Suprapubic skin (tissue), 4 donors: ENCODE results near the gene LPCAT1. TPM values are rescaled to one million over a fixed set of nuclear protein-coding genes. Genes with fewer than 3 reads are reported as not detected.

Experiments
- DNase-seq, 2 donors: peaks; one replicate each; pipeline ENCODE4 v3.0.0-alpha.2; 2019; ENCODE audit warnings: low spot score in 2 of 2
- H3K27ac ChIP-seq: fragments of 200-600 bp; sonication (generic); one replicate; pipeline ENCODE4 v1.5.1; 2019
- H3K27me3 ChIP-seq: fragments of 200-600 bp; sonication (generic); one replicate; pipeline ENCODE4 v1.5.1; 2019
- H3K36me3 ChIP-seq: fragments of 200-600 bp; sonication (generic); one replicate; pipeline ENCODE4 v1.5.1; 2019
- H3K4me1 ChIP-seq: fragments of 200-600 bp; sonication (generic); one replicate; pipeline ENCODE4 v1.5.1; 2019
- H3K4me3 ChIP-seq: fragments of 200-600 bp; sonication (generic); one replicate; pipeline ENCODE4 v1.5.1; 2019; ENCODE audit warnings: mild to moderate bottlenecking
- H3K9me3 ChIP-seq: fragments of 200-600 bp; sonication (generic); one replicate; pipeline ENCODE4 v1.5.1; 2019
- EP300 ChIP-seq: sonication (generic); formaldehyde crosslinking; IDR thresholded peaks from one replicate; pipeline ENCODE4 v1.6.1; 2017; ENCODE audit warnings: antibody characterized with exemption
- POLR2A ChIP-seq, 2 donors: fragments of 450-650 bp; IDR thresholded peaks; one replicate each; pipeline ENCODE4 v1.6.1; 2017; ENCODE audit warnings: antibody characterized with exemption in 2 of 2, mild to moderate bottlenecking in 2 of 2, moderate library complexity in 2 of 2
- POLR2AphosphoS5 ChIP-seq, 3 donors: sonication (generic); formaldehyde crosslinking; IDR thresholded peaks; one replicate each; pipeline ENCODE4 v1.6.1; 2017; ENCODE audit warnings: antibody characterized with exemption in 3 of 3
- WGBS: methylation state at CpG from one replicate; pipeline ENCODE4 v1.1.5; 2018; 5-methylcytosine and 5-hydroxymethylcytosine counted together
- total RNA-seq, 4 donors: library from RNA; depleted of rRNA; stranded (reverse); fragments of >200 nt; gene quantifications; one replicate each; pipeline ENCODE4 v1.1.0, GENCODE V29; 2016
- TF ChIP-seq, protein P1 (sequence below), 2 donors: fragments of 200-600 bp in 1 of 2; fragments of 450-650 bp in 1 of 2; sonication (generic) in 1 of 2; IDR thresholded peaks; one replicate each; pipeline ENCODE4 v1.5.1; 2016 to 2019; ENCODE audit warnings: antibody characterized with exemption in 2 of 2, mild to moderate bottlenecking in 1 of 2, moderate library complexity in 1 of 2

The LPCAT1 gene
- total RNA-seq, 4 donors from 2014 or later = 11.3 to 21.0 (median 13.8) TPM

DNA sequence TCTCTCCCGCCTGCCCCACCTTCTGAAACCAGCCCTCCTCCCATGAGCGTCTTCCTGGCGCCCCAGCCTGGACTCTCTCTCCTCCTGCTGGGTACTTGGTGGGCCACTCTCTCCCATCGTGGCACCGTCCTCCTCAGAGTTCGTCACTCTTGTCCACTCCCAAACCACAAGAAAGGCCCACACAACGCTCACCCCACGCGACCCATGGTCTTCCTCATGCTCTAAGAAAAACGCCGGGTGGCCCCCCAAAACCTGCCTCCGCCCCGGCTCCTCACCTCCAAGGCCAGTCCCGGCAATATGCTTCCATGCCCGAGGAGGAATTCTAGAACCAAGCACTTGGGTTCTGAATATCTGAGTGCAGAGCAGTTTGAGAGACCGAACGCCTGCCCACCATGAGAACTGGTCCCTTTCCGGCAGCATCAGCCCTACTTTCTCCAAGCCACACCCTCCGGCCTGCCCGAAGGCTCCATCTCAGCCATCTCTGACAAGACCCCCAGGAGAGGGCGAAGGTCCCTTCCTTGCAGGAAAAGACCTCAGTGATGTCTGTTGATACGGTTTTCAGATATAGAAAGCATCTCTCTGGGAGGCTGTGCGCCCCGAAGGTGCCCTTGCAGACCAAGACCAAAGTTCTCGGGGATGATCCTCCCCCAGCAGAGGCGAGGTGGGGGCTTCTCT, 93.5 kb downstream of the LPCAT1 start:
- no peaks in the 10 kb centered on the region for H3K36me3 ChIP-seq
- no peak overlapping the region for H3K4me3 ChIP-seq
- peak; percentile 39 to 60 for DNase-seq
- H3K4me1 ChIP-seq = no peaks in the 10 kb centered on the region
- H3K9me3 ChIP-seq = peaks cover 4% of the 10 kb centered on the region
- TF ChIP-seq EP300 = no peak
- TF ChIP-seq, protein P1, sequence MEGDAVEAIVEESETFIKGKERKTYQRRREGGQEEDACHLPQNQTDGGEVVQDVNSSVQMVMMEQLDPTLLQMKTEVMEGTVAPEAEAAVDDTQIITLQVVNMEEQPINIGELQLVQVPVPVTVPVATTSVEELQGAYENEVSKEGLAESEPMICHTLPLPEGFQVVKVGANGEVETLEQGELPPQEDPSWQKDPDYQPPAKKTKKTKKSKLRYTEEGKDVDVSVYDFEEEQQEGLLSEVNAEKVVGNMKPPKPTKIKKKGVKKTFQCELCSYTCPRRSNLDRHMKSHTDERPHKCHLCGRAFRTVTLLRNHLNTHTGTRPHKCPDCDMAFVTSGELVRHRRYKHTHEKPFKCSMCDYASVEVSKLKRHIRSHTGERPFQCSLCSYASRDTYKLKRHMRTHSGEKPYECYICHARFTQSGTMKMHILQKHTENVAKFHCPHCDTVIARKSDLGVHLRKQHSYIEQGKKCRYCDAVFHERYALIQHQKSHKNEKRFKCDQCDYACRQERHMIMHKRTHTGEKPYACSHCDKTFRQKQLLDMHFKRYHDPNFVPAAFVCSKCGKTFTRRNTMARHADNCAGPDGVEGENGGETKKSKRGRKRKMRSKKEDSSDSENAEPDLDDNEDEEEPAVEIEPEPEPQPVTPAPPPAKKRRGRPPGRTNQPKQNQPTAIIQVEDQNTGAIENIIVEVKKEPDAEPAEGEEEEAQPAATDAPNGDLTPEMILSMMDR (IDR thresholded peaks at IDR 0.05) = no peak
- no peak for TF ChIP-seq POLR2A (IDR thresholded peaks at IDR 0.05)
- no peak for TF ChIP-seq POLR2AphosphoS5 (IDR thresholded peaks at IDR 0.05)
- H3K27ac ChIP-seq = no peak overlapping the region
- WGBS = 86% methylated on average over 26 of the region's 26 CpGs
- H3K27me3 ChIP-seq = peaks cover 4% of the 10 kb centered on the region

DNA sequence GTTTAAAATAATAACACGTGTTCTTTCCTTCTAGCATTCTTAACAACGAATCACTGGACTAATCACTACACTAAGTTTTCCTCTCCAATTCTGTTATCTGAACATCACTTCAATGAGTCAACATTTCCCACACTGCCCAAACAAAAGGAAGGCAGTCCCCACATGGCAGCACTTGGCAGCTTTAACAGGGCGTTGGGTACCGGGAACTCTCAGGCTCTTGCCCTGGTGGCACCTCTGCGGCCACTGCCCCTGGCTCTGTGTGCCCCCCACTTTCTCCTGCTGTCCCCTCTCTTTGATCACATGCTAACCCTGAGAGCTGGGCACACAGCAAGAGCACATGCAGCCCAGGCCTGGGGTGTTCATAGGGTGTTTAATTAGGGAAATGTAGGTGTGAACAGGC, 94.3 kb downstream of the LPCAT1 start:
- no peak for TF ChIP-seq POLR2A (IDR thresholded peaks at IDR 0.05)
- TF ChIP-seq, protein P1 (IDR thresholded peaks at IDR 0.05) = no peak
- no peak for TF ChIP-seq EP300
- TF ChIP-seq POLR2AphosphoS5 (IDR thresholded peaks at IDR 0.05) = no peak
- Histone ChIP-seq H3K4me3 (no peak overlapping the region), H3K27ac (no peak overlapping the region), H3K4me1 (no peaks in the 10 kb centered on the region), H3K36me3 (no peaks in the 10 kb centered on the region), H3K9me3 (peaks cover 4% of the 10 kb centered on the region), H3K27me3 (peaks cover 2% of the 10 kb centered on the region)
- WGBS = 89% methylated on average over 5 of the region's 5 CpGs
- DNase-seq = peak; percentile 19 to 40

DNA sequence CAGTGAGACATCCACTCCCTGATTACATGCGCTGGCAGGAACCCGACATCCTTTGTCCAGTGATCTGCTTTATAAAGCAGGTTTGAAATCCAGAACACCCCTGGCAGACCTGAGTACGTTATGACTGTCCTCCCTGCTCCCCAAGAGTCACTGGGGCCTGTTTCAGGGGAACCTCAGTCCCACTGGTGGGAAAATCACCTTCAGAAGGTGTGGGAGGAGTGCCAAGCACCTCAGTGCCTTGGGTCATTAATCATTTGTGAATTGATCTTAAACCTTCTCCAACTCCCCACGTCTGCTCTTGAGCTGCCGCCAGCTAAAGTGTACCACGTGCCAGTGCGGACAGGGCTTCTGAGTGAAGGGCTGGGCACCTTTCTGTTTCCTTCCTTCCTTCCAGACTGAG, 94.7 kb downstream of the LPCAT1 start:
- no peaks in the 10 kb centered on the region for H3K36me3 ChIP-seq
- 75% methylated on average over 7 of the region's 7 CpGs for WGBS
- no peaks in the 10 kb centered on the region for H3K27me3 ChIP-seq
- H3K9me3 ChIP-seq = peaks cover 4% of the 10 kb centered on the region
- peak; percentile 14 to 24 for DNase-seq
- H3K27ac ChIP-seq = no peak overlapping the region
- no peak overlapping the region for H3K4me3 ChIP-seq
- TF ChIP-seq POLR2A (IDR thresholded peaks at IDR 0.05) (no peak), EP300 (no peak), POLR2AphosphoS5 (IDR thresholded peaks at IDR 0.05) (no peak)
- TF ChIP-seq, protein P1 (IDR thresholded peaks at IDR 0.05) = no peak
- H3K4me1 ChIP-seq = no peaks in the 10 kb centered on the region

DNA sequence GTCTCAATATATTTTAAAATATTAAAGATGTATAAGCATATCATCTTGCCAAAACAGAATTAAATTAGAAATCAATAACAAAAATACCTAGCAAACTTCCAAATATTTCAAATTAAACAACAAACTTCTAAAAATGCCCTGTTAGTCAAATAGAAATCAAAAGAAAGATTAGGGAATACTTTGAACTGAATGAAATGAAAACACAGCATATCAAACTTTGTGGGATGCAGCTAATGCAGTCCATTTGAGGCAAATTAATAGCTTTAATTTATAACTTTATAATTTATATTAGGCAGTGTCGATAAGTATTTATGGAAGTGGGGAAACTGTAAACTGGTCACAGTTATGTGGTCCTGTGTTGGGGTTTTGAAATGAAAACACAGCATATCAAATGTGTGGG, 95.7 kb downstream of the LPCAT1 start:
- H3K36me3 ChIP-seq = no peaks in the 10 kb centered on the region
- no peaks in the 10 kb centered on the region for H3K27me3 ChIP-seq
- H3K4me1 ChIP-seq = no peaks in the 10 kb centered on the region
- 96% methylated on average over 1 of the region's 1 CpG for WGBS
- H3K4me3 ChIP-seq = no peak overlapping the region
- peaks cover 4% of the 10 kb centered on the region for H3K9me3 ChIP-seq
- no peak for DNase-seq
- H3K27ac ChIP-seq = no peak overlapping the region
- TF ChIP-seq POLR2AphosphoS5 (IDR thresholded peaks at IDR 0.05) = no peak
- no peak for TF ChIP-seq POLR2A (IDR thresholded peaks at IDR 0.05)
- no peak for TF ChIP-seq EP300
- TF ChIP-seq, protein P1 (IDR thresholded peaks at IDR 0.05) = no peak

DNA sequence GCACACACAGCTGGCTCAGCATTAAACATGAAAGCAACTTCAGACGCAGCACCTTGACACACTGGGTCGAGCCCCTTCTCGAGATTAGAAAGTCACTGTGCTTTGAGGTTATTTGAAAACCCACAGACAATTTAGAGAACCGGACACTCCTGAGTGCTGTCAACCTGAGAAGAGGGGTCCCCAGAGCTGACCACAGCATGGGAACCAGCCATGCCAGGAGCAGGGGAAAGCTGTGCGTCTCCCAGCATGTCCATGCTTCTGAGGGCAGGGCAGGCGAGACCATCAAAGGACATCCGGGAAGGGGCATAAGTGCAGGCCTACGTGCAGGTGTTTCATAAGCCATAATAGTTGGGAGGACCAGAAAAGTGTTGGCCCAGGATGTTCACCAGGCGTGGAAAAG, 99.0 kb downstream of the LPCAT1 start:
- WGBS = 93% methylated on average over 5 of the region's 9 CpGs

More for the DNA sequence above, 99.0 kb downstream of the LPCAT1 start:
- Histone ChIP-seq H3K36me3 (no peaks in the 10 kb centered on the region), H3K4me1 (no peaks in the 10 kb centered on the region), H3K9me3 (peaks cover 4% of the 10 kb centered on the region), H3K4me3 (no peak overlapping the region), H3K27ac (no peak overlapping the region), H3K27me3 (no peaks in the 10 kb centered on the region)
- DNase-seq = no peak
- no peak for TF ChIP-seq EP300
- TF ChIP-seq, protein P1 (IDR thresholded peaks at IDR 0.05) = no peak
